Measurements from ENCODE around the gene SMYD1.

- TF ChIP-seq MYC (IDR thresholded peaks at IDR 0.05; ENCODE audit: low read depth, low read length) (no peak), CTCF (IDR thresholded peaks at IDR 0.05; ENCODE audit: extremely low read depth in 1 of 2, insufficient read depth in 1 of 2, low read depth in 1 of 2, low read length in 2 of 2) (no peak), EZH2 (IDR thresholded peaks at IDR 0.05; ENCODE audit: borderline replicate concordance, low read depth, low read length, severe bottlenecking) (no peak), POLR2A (IDR thresholded peaks at IDR 0.05; ENCODE audit: low read depth, low read length) (no peak)
Observed at GRCh38 chr2:88074150-88074549, 6.5 kb downstream of the SMYD1 start.
